CD4-positive, alpha-beta T cell treated with Interleukin-4 for 1 hour (primary cell): Measurements from ENCODE around the gene IRF4.
A peak's percentile ranks its signal among the peaks of the same experiment; 100 is the strongest.

Experiments used
- DNase-seq, 2 donors: peaks; one replicate each; pipeline ENCODE4 v3.0.0-alpha.2; 2020 to 2022

IRF4 gene

DNA sequence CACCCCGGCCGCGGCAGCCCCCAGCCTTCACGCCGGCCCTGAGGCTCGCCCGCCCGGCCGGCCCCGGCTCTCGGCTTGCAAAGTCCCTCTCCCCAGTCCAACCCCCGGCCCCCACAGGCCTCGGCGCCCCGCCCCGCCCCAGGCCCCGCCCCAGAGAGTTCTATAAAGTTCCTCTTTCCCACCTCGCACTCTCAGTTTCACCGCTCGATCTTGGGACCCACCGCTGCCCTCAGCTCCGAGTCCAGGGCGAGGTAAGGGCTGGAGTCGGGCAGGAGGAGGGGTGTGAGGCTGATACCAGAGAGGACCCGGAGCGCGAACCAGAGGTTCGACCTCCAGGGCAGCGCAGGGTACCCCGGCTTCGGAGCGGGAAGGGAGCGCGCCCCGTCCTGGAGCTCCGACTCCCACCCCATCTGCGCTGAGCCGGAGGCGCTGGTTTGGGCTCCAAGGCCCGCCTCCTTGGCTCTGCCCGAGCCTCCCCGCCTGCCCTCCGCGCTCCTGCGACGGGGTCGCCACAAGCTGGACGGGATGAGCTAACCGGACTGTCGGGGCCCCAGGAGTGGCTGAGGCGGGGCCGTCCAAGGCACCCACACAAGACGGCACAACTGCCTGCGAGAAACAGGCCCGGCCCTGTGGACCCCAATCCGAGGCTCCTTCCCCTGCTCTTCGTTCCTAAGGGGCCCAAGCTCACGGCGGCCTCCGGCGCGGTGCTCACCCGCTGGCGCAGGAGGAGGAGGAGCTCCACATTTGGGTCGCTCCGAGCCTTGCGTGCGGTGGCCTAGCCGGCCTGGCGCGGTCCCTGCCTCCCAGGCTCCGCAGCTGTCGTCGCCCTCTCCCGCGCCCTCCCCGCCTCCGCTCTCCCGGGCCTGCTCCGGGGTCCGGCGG is at the start of gene IRF4:
Gene IRF4 (plus strand): TSS at position 194 of the 882 bp plus-strand sequence. CDS start 1,401 bp downstream, outside the sequence.
- DNase-seq = peak; percentile 55 to 69

DNA sequence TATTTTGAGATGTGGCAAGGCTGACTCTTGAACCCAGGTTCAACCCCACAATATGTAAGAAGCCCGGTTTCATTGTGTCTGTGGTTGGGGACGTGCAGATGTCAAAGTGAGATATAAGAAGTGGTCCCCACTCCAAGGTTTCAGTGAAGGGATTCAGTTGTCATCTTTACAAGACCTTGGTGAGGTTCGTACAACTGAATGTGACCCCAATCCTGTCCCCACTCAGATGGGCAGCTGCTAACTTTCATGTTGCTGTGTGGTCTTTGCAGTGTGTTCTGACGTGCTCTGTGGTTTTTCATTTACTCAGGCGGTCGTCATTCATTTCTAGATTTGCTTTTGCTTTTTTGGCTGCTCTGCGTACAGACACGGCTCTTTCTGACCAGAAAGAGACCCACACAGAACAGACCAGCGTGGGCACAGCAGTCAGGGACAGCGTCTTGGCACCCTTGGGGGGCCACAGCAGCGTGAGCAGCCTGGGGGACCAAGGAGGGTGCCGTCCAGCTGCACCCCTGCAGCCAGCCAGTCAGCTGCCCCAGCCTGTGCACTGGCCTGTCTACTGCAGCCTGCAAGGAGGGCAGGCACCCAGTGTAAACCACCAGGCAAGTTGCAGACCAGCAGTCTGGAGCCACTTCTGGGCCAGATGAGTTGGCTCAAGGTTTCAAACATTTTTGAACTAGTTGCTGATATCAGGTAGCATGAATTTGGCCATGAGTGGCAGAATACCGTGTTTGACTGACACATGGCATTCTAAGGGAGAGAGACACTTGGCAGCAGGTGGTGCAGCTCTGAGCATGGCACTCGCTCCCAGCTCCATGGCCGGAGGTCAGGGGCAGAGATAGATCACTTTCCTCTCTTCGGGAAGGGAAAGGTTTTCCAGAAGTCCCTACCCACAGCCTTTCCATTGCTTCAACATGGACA is 49.4 kb upstream of the IRF4 start:
- no peak for DNase-seq

DNA sequence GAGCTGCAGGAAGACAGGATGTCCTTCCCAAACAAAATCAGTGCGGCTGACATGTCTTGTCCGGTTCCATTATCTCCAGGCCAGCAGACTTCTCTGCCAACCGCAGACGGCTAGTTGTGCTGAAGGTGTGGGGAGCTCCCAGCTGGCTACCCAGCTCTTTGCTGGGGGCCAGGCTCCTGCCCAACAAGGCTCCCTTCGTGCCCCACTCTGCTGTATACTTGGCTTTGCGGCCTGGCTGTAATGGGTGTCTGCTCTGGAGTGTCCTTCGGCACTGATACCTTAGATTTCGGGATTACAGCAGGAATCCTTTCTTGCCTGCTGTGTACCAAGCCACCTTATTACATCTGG is 48.7 kb upstream of the IRF4 start:
- no peak for DNase-seq

DNA sequence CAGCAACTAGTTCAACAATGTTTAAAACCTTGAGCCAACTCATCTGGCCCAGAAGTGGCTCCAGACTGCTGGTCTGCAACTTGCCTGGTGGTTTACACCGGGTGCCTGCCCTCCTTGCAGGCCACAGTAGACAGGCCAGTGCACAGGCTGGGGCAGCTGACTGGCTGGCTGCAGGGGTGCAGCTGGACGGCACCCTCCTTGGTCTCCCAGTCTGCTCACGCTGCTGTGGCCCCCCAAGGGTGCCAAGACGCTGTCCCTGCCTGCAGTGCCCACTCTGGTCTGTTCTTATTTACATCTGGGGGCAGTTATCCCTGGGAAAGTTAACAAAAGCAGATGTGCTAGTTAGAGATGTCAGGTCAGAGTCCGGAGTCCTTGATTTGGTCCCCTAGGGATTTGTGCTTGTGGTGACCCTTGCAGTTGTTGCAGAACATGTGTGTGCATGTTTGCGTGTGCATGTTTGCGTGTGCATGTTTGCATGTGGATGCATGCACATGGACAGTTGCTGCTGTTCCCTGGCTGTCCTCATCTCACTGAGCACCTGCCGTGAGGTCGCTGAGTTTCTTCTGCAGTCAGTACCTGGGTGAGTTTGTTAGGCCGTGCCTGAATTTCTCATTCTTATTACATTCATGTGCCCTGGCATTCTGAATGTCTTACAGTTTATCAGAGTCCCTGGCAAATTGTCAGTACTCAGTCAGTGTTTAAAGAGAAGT is 48.2 kb upstream of the IRF4 start:
- DNase-seq = no peak

DNA sequence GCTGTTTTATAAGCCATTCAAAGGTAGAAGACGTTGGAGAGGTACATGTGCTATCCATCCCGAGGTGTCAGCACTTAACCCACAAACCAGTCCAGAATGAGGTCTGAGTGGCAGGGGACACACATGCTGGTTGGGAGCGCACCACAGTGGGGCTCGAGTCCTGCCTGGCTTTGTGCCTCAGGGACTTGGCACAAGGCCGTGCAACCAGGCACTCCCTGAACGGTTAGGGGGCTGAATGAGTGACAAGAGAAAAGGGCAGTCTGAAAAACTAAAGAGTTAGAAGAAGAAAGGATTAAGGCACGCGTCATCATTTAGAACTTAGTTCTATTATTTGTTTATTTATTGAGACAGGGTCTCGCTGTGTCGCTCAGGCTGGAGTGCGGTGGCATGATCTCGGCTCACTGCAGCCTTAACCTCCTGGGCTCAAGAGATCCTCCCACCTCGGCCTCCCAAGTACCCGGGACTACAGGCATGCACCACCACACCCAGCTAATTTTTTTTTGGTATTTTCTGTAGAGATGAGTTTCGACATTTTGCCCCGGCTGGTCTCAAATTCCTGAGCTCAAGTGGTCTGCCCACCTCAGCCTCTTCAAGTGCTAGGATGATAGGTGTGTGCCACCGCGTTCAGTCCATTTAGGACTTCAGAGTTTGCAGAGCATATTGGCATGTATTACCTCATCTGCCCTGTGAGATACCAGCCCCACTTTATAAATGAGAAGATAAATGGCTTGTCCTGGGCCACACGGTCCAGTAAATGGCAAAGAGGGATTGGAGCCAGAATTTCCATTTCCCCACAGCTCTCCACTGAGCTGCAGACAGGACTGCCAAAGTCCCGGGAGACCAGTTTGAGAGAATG is 47.4 kb upstream of the IRF4 start:
- DNase-seq = no peak

DNA sequence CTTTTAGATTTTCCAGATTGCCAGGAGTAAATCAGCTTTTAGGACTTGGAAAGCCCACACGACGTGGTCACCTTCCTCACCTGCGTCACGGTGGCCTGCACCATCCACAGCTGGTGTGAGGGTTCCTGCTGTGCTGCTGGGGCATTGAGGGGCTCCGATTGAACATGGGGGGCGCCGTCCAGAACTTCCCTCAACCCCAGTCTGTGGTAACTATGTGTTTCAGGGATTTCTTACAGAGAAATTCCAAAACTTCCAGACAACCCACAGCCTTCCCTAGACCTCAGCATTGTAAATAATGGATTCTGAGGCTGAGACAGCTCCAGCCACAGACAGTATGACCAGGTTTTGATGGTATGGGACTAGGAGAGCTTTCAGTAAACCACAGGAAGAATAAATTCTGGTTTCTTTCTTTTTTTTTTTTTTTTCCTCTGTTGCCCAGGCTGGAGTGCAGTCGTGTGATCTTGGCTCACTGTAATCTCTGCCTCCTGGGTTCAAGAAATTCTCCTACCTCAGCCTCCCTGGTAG is 46.7 kb upstream of the IRF4 start:
- no peak for DNase-seq

DNA sequence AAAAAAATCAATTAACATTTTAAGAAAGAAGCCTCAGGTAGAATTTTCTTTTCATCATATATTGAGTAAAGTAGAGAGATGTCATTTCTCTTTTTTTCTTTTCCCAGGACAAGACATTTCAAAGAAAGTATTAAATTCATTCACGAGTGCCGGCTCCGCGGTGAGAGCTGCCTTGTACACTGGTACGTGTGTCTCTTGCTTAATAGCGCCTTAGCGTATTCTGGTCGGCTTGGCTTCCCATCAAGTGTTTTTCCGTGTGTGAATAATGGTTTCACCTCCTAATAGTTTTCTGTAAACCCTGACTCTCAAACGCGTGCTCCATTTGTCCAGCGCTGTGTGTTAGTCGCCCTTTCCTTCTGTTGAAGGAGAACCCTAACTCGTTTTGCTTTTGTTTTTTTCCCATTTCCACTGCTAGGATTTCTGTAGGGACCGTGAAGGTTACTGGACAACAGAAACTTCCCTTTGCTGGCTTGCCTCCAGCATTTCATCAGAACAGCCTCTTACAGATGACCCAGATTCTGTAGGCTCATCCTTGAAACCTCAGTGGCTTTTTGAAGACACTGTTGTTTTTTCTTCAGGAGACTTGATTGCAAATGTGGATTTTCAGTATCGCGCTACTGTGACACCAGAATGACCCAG is 45.7 kb upstream of the IRF4 start:
- no peak for DNase-seq

DNA sequence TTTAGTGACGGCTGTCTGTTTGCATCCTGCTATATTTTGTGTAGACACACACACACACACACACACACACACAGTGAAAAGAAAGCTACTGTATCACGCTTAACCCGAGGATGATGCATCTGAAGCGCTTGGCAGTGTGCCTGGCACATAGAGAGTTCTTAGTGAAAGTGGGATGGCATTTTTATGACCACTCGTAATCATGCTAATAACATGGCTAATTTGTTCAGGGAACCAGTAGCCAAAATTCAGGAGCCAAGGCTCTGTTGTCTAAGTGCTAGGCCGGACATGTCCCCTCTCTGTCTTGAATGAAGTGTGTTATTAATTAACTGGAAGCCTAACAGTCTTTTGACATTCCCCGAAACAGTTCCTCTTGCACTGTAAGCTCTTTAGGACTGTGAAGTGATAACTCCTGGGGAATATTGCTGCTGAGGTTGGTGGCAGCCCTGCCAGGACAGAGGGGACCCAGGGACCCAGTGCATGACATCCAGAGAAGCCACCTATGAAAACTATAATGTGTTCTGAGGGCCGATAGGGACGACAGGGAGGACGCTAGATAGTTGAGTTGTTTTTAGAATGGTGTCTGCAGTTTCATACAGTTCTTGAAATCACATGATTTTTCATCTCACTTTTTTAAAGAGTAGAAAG is 45.0 kb upstream of the IRF4 start:
- DNase-seq = no peak

DNA sequence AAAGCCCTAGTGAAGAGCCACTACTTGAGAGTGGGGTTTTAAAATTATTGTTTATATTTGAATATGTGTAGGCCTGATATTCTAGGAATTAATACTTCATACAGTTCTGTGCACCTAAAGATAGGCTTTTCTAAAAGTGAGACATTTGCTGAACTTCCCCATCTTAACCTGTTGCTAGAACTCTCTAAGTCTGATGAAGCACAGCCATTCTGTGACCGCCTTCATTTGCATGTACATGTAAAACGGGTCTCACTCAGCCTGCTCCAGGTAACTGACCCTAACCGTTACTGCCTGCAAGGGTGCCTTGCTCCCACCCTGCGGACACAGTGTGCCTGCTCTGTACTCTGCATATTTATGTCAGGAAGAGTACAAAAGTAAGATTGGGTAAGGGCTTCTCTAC is 44.3 kb upstream of the IRF4 start:
- peak in 1 of 2 donors; percentile 44 for DNase-seq

DNA sequence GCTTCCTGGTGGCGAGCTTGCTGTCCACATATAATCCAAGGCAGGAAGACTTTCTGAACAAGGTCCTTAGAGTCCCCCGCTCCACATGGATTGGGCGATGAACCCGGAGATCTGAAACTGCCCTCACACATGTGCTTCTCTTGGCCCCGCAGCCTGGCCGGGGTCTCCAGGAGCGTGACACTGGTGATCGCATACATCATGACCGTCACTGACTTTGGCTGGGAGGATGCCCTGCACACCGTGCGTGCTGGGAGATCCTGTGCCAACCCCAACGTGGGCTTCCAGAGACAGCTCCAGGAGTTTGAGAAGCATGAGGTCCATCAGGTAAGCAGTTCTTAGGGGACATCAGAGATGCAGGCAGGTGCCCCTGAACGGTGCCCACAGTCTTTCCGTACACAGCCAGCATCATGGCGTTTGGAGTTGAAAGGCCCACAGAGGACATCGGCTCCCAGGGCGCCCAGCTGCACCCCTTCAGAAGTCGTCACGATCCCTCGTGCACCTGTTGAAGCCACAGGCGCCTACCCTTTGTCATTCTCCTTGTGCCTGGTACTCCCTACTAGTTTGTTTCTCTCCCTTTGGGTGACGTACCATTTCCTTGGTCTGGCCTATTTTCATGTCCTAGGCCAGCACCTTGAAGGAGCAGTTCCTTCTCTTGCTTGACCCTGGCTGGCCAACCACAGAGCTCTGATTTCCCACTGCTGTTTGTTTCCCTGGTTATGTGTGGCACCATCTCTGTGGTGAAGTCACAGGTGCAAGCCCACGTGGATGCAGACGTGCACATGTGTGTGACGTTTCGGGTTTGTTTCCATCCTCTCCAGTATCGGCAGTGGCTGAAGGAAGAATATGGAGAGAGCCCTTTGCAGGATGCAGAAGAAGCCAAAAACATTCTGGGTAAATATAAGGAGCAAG is 43.3 kb upstream of the IRF4 start:
- no peak for DNase-seq

DNA sequence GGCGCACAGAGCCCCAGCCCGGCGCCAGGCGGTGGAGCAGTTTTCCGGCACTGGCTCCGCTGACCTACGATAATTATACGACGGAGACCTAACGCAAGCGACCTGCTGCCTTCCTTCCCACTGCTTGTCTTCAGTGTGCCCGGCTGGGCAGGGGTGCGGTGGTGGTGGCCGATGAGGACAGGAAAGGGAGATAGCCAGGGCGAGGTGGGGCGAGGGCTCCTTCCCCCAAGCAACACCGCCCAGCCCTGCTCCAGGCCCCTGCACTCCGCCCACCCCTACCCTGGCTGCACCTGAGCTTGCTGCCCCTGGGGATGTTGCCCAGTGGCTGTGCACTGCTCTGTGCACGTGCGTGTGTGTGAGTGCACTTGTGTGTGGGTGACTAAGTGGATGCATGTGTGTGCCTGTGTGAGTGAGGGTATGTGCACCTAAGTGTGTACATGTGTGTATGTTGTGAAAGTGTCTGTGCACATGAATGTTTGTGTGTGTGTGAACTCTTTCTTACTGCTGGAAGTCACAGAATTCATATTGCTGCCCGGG is 42.6 kb upstream of the IRF4 start:
- DNase-seq = no peak

DNA sequence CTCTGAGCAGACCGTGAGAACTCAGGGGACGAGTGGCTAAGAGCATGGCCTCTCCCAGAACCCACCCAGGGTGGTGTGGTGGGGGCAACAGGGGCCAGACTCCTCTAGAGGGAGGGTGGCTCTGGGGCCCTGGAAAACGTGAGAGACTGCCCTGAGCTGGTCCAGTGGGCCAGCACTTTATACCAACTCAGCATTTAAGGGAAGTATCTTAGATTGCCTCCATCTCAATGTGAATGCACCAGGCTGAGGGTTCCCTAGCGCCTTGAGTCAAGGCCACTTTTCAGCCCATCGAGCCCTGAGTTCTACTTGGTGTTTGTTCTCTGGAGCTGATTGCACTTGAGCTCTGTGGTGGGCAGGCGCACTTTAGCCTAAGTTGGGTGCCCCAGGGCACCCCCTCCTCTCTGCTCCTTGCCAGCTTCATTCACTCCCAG is 42.0 kb upstream of the IRF4 start:
- DNase-seq = no peak

DNA sequence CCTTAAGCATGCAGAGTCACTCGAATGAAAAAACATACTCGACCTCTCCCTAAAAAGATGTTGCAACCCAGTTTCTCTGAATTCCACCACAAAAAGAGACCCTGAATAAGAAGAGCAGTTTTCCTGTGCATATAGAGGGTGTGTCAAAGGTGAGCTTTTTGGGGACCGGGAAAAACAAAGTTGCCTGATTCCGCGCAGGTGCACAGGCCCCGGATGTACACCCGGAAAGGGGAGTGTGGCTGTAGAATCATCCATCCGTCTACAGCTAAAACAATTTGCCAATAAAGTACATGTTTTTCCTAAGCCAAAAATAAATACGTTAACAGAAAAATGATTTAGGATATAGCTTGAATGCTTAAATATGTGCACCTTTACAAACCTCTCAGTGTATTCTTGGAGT is 41.2 kb upstream of the IRF4 start:
- DNase-seq = no peak

DNA sequence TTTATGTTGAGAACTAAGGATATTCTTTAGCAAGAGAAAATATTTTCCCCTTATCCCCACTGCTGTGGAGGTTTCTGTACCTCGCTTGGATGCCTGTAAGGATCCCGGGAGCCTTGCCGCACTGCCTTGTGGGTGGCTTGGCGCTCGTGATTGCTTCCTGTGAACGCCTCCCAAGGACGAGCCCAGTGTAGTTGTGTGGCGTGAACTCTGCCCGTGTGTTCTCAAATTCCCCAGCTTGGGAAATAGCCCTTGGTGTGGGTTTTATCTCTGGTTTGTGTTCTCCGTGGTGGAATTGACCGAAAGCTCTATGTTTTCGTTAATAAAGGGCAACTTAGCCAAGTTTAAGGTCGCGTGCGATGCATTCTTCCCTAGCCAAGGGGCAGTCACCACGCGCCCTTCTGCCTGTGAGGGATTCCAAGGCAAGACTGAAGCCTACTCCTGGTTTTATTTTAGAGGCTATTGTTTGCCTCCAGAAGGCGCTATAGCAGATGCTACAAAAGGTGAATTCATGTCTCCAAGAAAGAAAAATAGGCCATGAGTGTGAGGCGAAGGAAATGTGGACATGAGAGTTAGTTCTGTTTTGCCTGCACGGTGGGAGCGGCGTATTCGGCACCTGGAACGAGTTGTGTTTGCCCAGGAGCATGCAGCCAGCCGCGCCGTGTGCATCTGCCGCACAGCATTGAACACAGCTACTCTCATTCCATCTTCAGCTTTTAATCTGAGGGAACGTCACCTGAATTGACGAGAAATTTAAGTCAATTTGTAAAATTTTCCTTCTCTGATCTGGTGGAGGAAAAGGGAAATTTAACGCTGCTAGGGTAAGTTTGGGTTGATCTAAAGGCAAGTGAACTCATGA is 40.3 kb upstream of the IRF4 start:
- DNase-seq = no peak

DNA sequence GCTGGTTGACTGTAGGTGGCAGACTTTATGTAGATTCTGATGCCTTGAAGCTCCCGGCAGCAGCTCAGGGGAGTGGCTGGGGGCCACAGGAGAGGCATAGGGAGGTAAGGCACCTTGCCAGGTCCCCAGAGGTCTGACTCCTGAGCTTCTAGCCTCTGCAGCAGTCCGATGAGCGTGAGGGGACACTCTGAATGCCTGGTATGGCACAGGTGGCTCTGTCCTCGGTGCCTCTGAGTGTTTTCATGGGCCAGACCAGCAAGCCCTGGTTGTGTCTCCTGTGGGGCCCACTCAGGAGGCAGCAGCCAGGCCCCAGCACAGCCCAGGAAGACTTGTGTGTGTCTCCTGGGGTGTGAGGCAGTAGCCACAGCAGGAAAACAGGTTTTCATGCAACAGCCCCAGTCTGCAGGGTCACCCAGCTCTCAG is 39.7 kb upstream of the IRF4 start:
- DNase-seq = no peak

DNA sequence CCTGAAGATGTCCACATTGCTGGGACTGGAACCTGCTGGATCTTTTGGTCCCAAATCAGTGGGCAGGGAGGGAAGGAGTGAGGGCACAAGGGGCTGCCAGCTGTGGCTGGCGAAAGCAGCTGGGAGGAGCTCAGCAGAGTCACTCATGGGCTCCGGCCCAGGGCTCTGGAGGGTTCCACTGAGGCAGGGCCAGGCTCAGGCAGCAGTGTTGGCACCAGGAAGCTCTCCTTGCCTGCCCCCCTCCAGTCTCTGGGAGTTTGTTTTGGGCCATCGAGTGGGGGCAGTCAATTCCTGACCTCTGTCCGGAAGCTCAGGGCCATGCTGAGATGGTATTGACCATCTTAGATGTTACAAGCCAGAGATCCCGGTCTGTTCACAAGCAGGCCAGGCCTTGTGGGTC is 39.1 kb upstream of the IRF4 start:
- DNase-seq = no peak

DNA sequence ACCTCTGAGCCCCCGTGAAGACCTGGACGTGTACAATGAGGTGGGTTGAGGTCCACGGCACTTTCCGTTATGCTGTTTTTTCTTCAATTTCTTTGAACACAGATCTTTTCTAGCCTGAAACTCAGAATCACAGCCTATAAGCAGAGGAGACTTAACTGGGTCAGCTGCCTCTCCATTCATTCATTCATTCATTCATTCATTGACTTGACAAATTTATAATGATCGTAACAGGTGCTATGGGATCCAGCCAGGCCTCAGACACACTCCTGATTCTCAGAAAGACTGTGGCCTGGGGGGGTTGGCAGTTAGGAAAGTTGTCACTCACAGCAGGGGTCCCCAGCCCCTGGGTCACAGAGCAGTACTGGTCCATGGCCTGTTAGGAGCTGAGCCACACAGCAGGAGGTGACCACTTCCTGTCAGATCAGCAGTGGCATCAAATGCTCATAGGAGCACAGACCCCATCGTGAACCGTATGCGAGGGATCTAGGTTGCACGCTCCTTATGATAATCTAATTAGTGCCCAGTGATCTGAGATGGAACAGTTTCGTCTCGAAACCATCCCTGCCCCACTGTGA is 38.6 kb upstream of the IRF4 start:
- DNase-seq = no peak
